Muscle layer of duodenum (tissue), 2 donors: ENCODE results near the gene LAMA3.

Experiments used
- H3K27ac ChIP-seq: one replicate; pipeline ENCODE4 v1.7.0; 2013; ENCODE audit warnings: mild to moderate bottlenecking, low read length
- H3K27me3 ChIP-seq: one replicate; pipeline ENCODE4 v1.7.0; 2013; ENCODE audit warnings: low read depth, mild to moderate bottlenecking, control low read depth, low read length
- H3K36me3 ChIP-seq, 2 donors: one replicate each; pipeline ENCODE4 v1.7.0; 2013; ENCODE audit warnings: low read length in 2 of 2, control low read depth in 1 of 2, mild to moderate bottlenecking in 1 of 2; ENCODE audit not compliant: insufficient read depth in 2 of 2, control insufficient read depth in 1 of 2
- H3K4me1 ChIP-seq, 2 donors: one replicate each; pipeline ENCODE4 v1.7.0; 2013; ENCODE audit warnings: low read length in 2 of 2, mild to moderate bottlenecking in 2 of 2, control low read depth in 1 of 2, moderate library complexity in 1 of 2; ENCODE audit not compliant: insufficient read depth in 2 of 2, control insufficient read depth in 1 of 2
- H3K4me3 ChIP-seq, 2 donors: one replicate each; pipeline ENCODE4 v1.7.0; 2013; ENCODE audit warnings: low read length in 2 of 2, low read depth in 1 of 2, mild to moderate bottlenecking in 1 of 2
- H3K9me3 ChIP-seq, 2 donors: one replicate each; pipeline ENCODE4 v1.7.0; 2013; ENCODE audit warnings: low read length in 2 of 2, control low read depth in 1 of 2, mild to moderate bottlenecking in 1 of 2; ENCODE audit not compliant: control insufficient read depth in 1 of 2
- donor health status: healthy.

Gene LAMA3

GRCh38 chr18:23876921-23877320 lies 187.7 kb downstream of the LAMA3 start:
- H3K4me3 ChIP-seq: no peak overlapping the region
- no peaks in the 10 kb centered on the region for H3K27me3 ChIP-seq
- H3K4me1 ChIP-seq: no peaks in the 10 kb centered on the region
- no peak overlapping the region for H3K27ac ChIP-seq
- no peaks in the 10 kb centered on the region for H3K36me3 ChIP-seq
- H3K9me3 ChIP-seq: no peaks in the 10 kb centered on the region

- Histone ChIP-seq H3K9me3 (no peaks in the 10 kb centered on the region), H3K36me3 (no peaks in the 10 kb centered on the region), H3K27ac (no peak overlapping the region), H3K4me1 (no peaks in the 10 kb centered on the region), H3K4me3 (no peak overlapping the region), H3K27me3 (no peaks in the 10 kb centered on the region)
Measured at GRCh38 chr18:23877371-23877770, 188.1 kb downstream of the LAMA3 start.

GRCh38 chr18:23878336-23878900 lies 189.2 kb downstream of the LAMA3 start:
- H3K27me3 ChIP-seq: no peaks in the 10 kb centered on the region
- H3K4me3 ChIP-seq: no peak overlapping the region
- no peak overlapping the region for H3K27ac ChIP-seq
- no peaks in the 10 kb centered on the region for H3K4me1 ChIP-seq
- H3K36me3 ChIP-seq: no peaks in the 10 kb centered on the region
- no peaks in the 10 kb centered on the region for H3K9me3 ChIP-seq

GRCh38 chr18:23879126-23879525 lies 189.9 kb downstream of the LAMA3 start:
- Histone ChIP-seq H3K27me3 (no peaks in the 10 kb centered on the region), H3K9me3 (no peaks in the 10 kb centered on the region), H3K4me1 (no peaks in the 10 kb centered on the region), H3K27ac (no peak overlapping the region), H3K36me3 (no peaks in the 10 kb centered on the region), H3K4me3 (no peak overlapping the region)

GRCh38 chr18:23879544-23879943 lies 190.3 kb downstream of the LAMA3 start:
- H3K27ac ChIP-seq: no peak overlapping the region
- no peaks in the 10 kb centered on the region for H3K4me1 ChIP-seq
- H3K9me3 ChIP-seq: no peaks in the 10 kb centered on the region
- no peaks in the 10 kb centered on the region for H3K27me3 ChIP-seq
- H3K4me3 ChIP-seq: no peak overlapping the region
- H3K36me3 ChIP-seq: no peaks in the 10 kb centered on the region

- Histone ChIP-seq H3K27me3 (no peaks in the 10 kb centered on the region), H3K36me3 (no peaks in the 10 kb centered on the region)
Measured at GRCh38 chr18:23879966-23880565, 190.8 kb downstream of the LAMA3 start.

GRCh38 chr18:23880931-23881617 lies 191.8 kb downstream of the LAMA3 start:
- no peaks in the 10 kb centered on the region for H3K36me3 ChIP-seq
- no peak overlapping the region for H3K27ac ChIP-seq
- H3K4me1 ChIP-seq: peaks cover 0 to 4% of the 10 kb centered on the region in 2 donors
- no peaks in the 10 kb centered on the region for H3K27me3 ChIP-seq
- no peak overlapping the region for H3K4me3 ChIP-seq
- no peaks in the 10 kb centered on the region for H3K9me3 ChIP-seq

More at GRCh38 chr18:23879966-23880565, 190.8 kb downstream of the LAMA3 start:
- no peaks in the 10 kb centered on the region for H3K9me3 ChIP-seq
- H3K27ac ChIP-seq: no peak overlapping the region
- H3K4me3 ChIP-seq: no peak overlapping the region
- no peaks in the 10 kb centered on the region for H3K4me1 ChIP-seq

GRCh38 chr18:23881778-23882177 lies 192.5 kb downstream of the LAMA3 start:
- H3K27ac ChIP-seq: no peak overlapping the region

GRCh38 chr18:23882616-23883276 lies 193.5 kb downstream of the LAMA3 start:
- H3K4me1 ChIP-seq: peaks cover 0 to 6% of the 10 kb centered on the region in 2 donors
- H3K9me3 ChIP-seq: no peaks in the 10 kb centered on the region
- no peaks in the 10 kb centered on the region for H3K27me3 ChIP-seq
- no peak overlapping the region for H3K27ac ChIP-seq
- H3K4me3 ChIP-seq: no peak overlapping the region
- no peaks in the 10 kb centered on the region for H3K36me3 ChIP-seq

More at GRCh38 chr18:23881778-23882177, 192.5 kb downstream of the LAMA3 start:
- no peaks in the 10 kb centered on the region for H3K27me3 ChIP-seq
- H3K4me1 ChIP-seq: peaks cover 0 to 6% of the 10 kb centered on the region in 2 donors
- H3K36me3 ChIP-seq: no peaks in the 10 kb centered on the region
- H3K9me3 ChIP-seq: no peaks in the 10 kb centered on the region
- no peak overlapping the region for H3K4me3 ChIP-seq

GRCh38 chr18:23883277-23883790 lies 194.1 kb downstream of the LAMA3 start:
- no peaks in the 10 kb centered on the region for H3K9me3 ChIP-seq
- H3K27ac ChIP-seq: peak overlapping the region; percentile 6
- H3K27me3 ChIP-seq: no peaks in the 10 kb centered on the region
- H3K36me3 ChIP-seq: no peaks in the 10 kb centered on the region
- H3K4me1 ChIP-seq: peaks cover 0 to 6% of the 10 kb centered on the region in 2 donors
- H3K4me3 ChIP-seq: no peak overlapping the region

GRCh38 chr18:23884681-23885375 lies 195.6 kb downstream of the LAMA3 start:
- Histone ChIP-seq H3K27me3 (no peaks in the 10 kb centered on the region), H3K36me3 (no peaks in the 10 kb centered on the region), H3K4me1 (peaks cover 0 to 6% of the 10 kb centered on the region in 2 donors), H3K27ac (no peak overlapping the region), H3K4me3 (no peak overlapping the region), H3K9me3 (no peaks in the 10 kb centered on the region)
